Measurements from ENCODE around the gene NLK. TPM values are rescaled to one million over a fixed set of nuclear protein-coding genes. Genes with fewer than 3 reads are reported as not detected.
"Not testable (repeated sequence)": the region's sequence is repeated elsewhere in the genome, so short reads cannot be mapped to it uniquely, and the experiment has no call there.

NLK gene
- total and polyA plus RNA-seq, 2 donors (not counting 1 experiment from before 2014, with no cell fraction given): 12.7 to 24.8 TPM

DNA sequence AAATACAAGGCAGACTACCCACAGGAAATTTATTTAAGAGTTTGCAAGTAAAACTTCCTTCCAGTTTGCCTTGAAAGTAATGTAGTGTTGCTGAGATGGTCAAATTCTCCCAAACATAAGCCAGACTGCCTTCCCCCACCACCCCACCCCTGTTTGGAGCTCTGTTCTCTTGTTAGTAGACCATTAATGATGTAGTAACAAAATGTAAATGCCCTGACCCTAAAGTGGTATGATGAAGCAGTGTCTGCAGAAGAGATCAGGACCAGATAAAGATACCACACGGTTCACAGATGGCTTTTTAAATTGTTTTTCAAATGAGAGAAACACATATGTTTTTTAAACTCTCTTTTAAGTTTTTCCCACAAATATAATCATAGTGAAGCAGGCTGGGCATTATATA is 140.1 kb downstream of the NLK start:
- peaks cover 4 to 15% of the 10 kb centered on the region in 2 experiments for H3K36me3 ChIP-seq (replicated peaks in 1 of 2; ENCODE audit: control extremely low read depth in 1 of 2, control insufficient read depth in 1 of 2, extremely low read depth in 1 of 2, insufficient read depth in 2 of 2, low read length in 1 of 2)
- Mint-ChIP-seq H3K27me3 (no peaks in the 10 kb centered on the region), H3K4me1 (no peaks in the 10 kb centered on the region), H3K9me3 (ENCODE audit: insufficient read depth) (no peaks in the 10 kb centered on the region), H3K4me3 (no peak overlapping the region), H3K27ac (no peak overlapping the region)
- no peak overlapping the region for H3K9ac ChIP-seq (ENCODE audit: low read length)
- no peak overlapping the region for H3K4me2 ChIP-seq (replicated peaks; ENCODE audit: low read depth, low read length, poor library complexity, severe bottlenecking)
- no peaks in the 10 kb centered on the region for H4K20me1 ChIP-seq (ENCODE audit: control insufficient read depth, insufficient read depth, low read length, poor library complexity, severe bottlenecking)
- intact Hi-C loops (cut with micrococcal nuclease): no loop called here
- H3K4me3 ChIP-seq (ENCODE audit: control extremely low read depth in 1 of 5, extremely low read depth in 1 of 5, insufficient read depth in 1 of 5, low read depth in 2 of 5, low read length in 4 of 5): no peak overlapping the region
- ATAC-seq (ENCODE audit: low read depth): no peak
- no CpG with 5 or more reads among the region's 1 CpG for WGBS (ENCODE audit: insufficient coverage)
- no peaks in the 10 kb centered on the region for H3K27me3 ChIP-seq (replicated peaks in 1 of 4; ENCODE audit: control extremely low read depth in 1 of 4, control insufficient read depth in 3 of 4, insufficient read depth in 4 of 4, low read length in 3 of 4)
- H3K79me2 ChIP-seq (ENCODE audit: control insufficient read depth, insufficient read depth, low read length): no peaks in the 10 kb centered on the region
- TF ChIP-seq, protein P1, sequence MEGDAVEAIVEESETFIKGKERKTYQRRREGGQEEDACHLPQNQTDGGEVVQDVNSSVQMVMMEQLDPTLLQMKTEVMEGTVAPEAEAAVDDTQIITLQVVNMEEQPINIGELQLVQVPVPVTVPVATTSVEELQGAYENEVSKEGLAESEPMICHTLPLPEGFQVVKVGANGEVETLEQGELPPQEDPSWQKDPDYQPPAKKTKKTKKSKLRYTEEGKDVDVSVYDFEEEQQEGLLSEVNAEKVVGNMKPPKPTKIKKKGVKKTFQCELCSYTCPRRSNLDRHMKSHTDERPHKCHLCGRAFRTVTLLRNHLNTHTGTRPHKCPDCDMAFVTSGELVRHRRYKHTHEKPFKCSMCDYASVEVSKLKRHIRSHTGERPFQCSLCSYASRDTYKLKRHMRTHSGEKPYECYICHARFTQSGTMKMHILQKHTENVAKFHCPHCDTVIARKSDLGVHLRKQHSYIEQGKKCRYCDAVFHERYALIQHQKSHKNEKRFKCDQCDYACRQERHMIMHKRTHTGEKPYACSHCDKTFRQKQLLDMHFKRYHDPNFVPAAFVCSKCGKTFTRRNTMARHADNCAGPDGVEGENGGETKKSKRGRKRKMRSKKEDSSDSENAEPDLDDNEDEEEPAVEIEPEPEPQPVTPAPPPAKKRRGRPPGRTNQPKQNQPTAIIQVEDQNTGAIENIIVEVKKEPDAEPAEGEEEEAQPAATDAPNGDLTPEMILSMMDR (IDR thresholded peaks at IDR 0.05): no peak
- no peak for TF ChIP-seq EZH2 (IDR thresholded peaks at IDR 0.05; ENCODE audit: borderline replicate concordance, insufficient read depth, low read depth, low read length, poor library complexity, severe bottlenecking)
- peaks cover 0 to 1% (median 0%) of the 10 kb centered on the region in 3 donors for H3K9me3 ChIP-seq (ENCODE audit: control extremely low read depth in 1 of 3, control insufficient read depth in 2 of 3, insufficient read depth in 1 of 3, low read length in 2 of 3)
- H3K27ac ChIP-seq (ENCODE audit: low read length in 2 of 2): no peak overlapping the region
- no peak overlapping the region for H2AFZ ChIP-seq (ENCODE audit: insufficient read depth, low read depth, low read length, poor library complexity, severe bottlenecking)
- DNase-seq: no peak
- POLR2A ChIA-PET: no interaction called here
- no peaks in the 10 kb centered on the region for H3K4me1 ChIP-seq (ENCODE audit: control insufficient read depth in 2 of 2, insufficient read depth in 2 of 2, low read length in 2 of 2)
- CTCF ChIA-PET: no interaction called here

DNA sequence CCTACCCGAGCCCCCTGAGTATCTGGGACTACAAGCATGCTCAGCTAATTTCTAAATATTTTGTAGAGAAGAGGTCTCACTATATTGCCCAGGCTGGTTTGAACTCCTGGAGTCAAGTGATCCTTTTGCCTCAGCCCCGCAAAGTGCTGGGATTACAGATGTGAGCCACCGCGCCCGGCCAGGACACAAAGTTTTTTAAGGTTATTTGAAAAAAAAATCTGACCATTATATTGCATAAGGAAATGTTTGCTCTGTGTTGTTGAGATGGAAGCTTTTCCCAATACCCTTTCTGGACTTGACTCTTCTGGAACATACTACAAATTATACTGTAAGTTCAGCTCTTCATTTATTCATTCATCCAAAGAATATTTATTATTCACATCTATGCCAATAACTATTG is 143.2 kb downstream of the NLK start:
- H3K27ac ChIP-seq (ENCODE audit: low read length in 2 of 2): no peak overlapping the region
- no peak for TF ChIP-seq EZH2 (IDR thresholded peaks at IDR 0.05; ENCODE audit: borderline replicate concordance, insufficient read depth, low read depth, low read length, poor library complexity, severe bottlenecking)
- TF ChIP-seq, protein P1 (IDR thresholded peaks at IDR 0.05): no peak
- H2AFZ ChIP-seq (ENCODE audit: insufficient read depth, low read depth, low read length, poor library complexity, severe bottlenecking): no peak overlapping the region
- POLR2A ChIA-PET: no interaction called here
- H3K79me2 ChIP-seq (ENCODE audit: control insufficient read depth, insufficient read depth, low read length): no peaks in the 10 kb centered on the region
- peaks cover 0 to 1% (median 0%) of the 10 kb centered on the region in 3 donors for H3K9me3 ChIP-seq (ENCODE audit: control extremely low read depth in 1 of 3, control insufficient read depth in 2 of 3, insufficient read depth in 1 of 3, low read length in 2 of 3)
- H3K4me1 ChIP-seq (ENCODE audit: control insufficient read depth in 2 of 2, insufficient read depth in 2 of 2, low read length in 2 of 2): no peaks in the 10 kb centered on the region
- intact Hi-C loops (cut with micrococcal nuclease): no loop called here
- DNase-seq: no peak
- Mint-ChIP-seq H3K4me3 (no peak overlapping the region), H3K27ac (no peak overlapping the region), H3K27me3 (no peaks in the 10 kb centered on the region), H3K9me3 (ENCODE audit: insufficient read depth) (no peaks in the 10 kb centered on the region), H3K4me1 (no peaks in the 10 kb centered on the region)
- no CpG with 5 or more reads among the region's 5 CpGs for WGBS (ENCODE audit: insufficient coverage)
- H4K20me1 ChIP-seq (ENCODE audit: control insufficient read depth, insufficient read depth, low read length, poor library complexity, severe bottlenecking): no peaks in the 10 kb centered on the region
- no peak overlapping the region for H3K4me3 ChIP-seq (ENCODE audit: control extremely low read depth in 1 of 5, extremely low read depth in 1 of 5, insufficient read depth in 1 of 5, low read depth in 2 of 5, low read length in 4 of 5)
- no peak for ATAC-seq (ENCODE audit: low read depth)
- H3K36me3 ChIP-seq (replicated peaks in 1 of 2; ENCODE audit: control extremely low read depth in 1 of 2, control insufficient read depth in 1 of 2, extremely low read depth in 1 of 2, insufficient read depth in 2 of 2, low read length in 1 of 2): peaks cover 8 to 15% of the 10 kb centered on the region in 2 experiments
- no peaks in the 10 kb centered on the region for H3K27me3 ChIP-seq (replicated peaks in 1 of 4; ENCODE audit: control extremely low read depth in 1 of 4, control insufficient read depth in 3 of 4, insufficient read depth in 4 of 4, low read length in 3 of 4)
- CTCF ChIA-PET: no interaction called here
- no peak overlapping the region for H3K4me2 ChIP-seq (replicated peaks; ENCODE audit: low read depth, low read length, poor library complexity, severe bottlenecking)
- no peak overlapping the region for H3K9ac ChIP-seq (ENCODE audit: low read length)

DNA sequence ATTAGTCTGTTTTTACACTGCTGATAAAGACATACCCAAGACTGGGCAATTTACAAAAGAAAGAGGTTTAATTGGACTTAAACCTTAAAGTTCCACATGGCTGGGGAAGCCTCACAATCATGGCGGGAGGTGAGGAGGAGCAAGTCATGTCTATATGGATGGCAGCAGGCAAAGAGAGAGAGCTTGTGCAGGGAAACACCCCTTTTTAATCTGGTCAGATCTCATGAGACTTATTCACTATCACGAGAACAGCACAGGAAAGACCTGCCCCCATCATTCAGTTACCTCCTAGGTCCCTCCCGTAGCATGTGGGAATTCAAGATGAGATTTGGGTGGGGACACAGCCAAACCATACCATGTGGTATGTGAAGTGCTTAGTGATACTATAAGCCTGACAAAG is 144.0 kb downstream of the NLK start:
- H3K27me3 ChIP-seq (replicated peaks in 1 of 4; ENCODE audit: control extremely low read depth in 1 of 4, control insufficient read depth in 3 of 4, insufficient read depth in 4 of 4, low read length in 3 of 4); ATAC-seq (ENCODE audit: low read depth); H3K4me3 Mint-ChIP-seq; H3K4me3 ChIP-seq (ENCODE audit: control extremely low read depth in 1 of 5, extremely low read depth in 1 of 5, insufficient read depth in 1 of 5, low read depth in 2 of 5, low read length in 4 of 5); H3K27ac ChIP-seq (ENCODE audit: low read length in 2 of 2); intact Hi-C loops (cut with micrococcal nuclease); H3K27ac Mint-ChIP-seq; H3K9me3 Mint-ChIP-seq (ENCODE audit: insufficient read depth); H3K4me1 Mint-ChIP-seq; H3K9ac ChIP-seq (ENCODE audit: low read length); H3K79me2 ChIP-seq (ENCODE audit: control insufficient read depth, insufficient read depth, low read length); POLR2A ChIA-PET; DNase-seq; H3K4me2 ChIP-seq (replicated peaks; ENCODE audit: low read depth, low read length, poor library complexity, severe bottlenecking); H3K4me1 ChIP-seq (ENCODE audit: control insufficient read depth in 2 of 2, insufficient read depth in 2 of 2, low read length in 2 of 2); CTCF ChIA-PET; H2AFZ ChIP-seq (ENCODE audit: insufficient read depth, low read depth, low read length, poor library complexity, severe bottlenecking); H3K9me3 ChIP-seq (ENCODE audit: control extremely low read depth in 1 of 3, control insufficient read depth in 2 of 3, insufficient read depth in 1 of 3, low read length in 2 of 3); H3K27me3 Mint-ChIP-seq; H4K20me1 ChIP-seq (ENCODE audit: control insufficient read depth, insufficient read depth, low read length, poor library complexity, severe bottlenecking): not testable (repeated sequence)
- peaks cover 12 to 15% of the 10 kb centered on the region in 2 experiments for H3K36me3 ChIP-seq (replicated peaks in 1 of 2; ENCODE audit: control extremely low read depth in 1 of 2, control insufficient read depth in 1 of 2, extremely low read depth in 1 of 2, insufficient read depth in 2 of 2, low read length in 1 of 2)
- WGBS (ENCODE audit: insufficient coverage): 100% methylated on average over 1 of the region's 3 CpGs

All from B cell (primary cell).